Cardiac septum (tissue), 1 donor: ENCODE results near the gene CTTN. TPM values are rescaled to one million over a fixed set of nuclear protein-coding genes. Genes with fewer than 3 reads are reported as not detected.
"Not testable (repeated sequence)": the region's sequence is repeated elsewhere in the genome, so short reads cannot be mapped to it uniquely, and the experiment has no call there.

ENCODE experiments used
- DNase-seq: peaks from one replicate; pipeline ENCODE4 v3.0.0-alpha.2; 2020; ENCODE audit warnings: low spot score
- intact Hi-C: fragments of 100-400 bp; cut with DNase I; formaldehyde crosslinking; loops from one replicate; pipeline ENCODE4 v1.14.0; 2022
- total RNA-seq: library from RNA; stranded (reverse); fragmentation: NEBNext Ultra II Directional; extraction: Animal tissue kit (Norgen Biotek cat#: 25700); gene quantifications from one replicate; pipeline ENCODE4 v1.2.1, GENCODE V29; 2021
- donor health status: DM: no; HTN: no; CAD: no.

The CTTN gene
- total RNA-seq, 1 donor from 2014 or later = 171 TPM

DNA sequence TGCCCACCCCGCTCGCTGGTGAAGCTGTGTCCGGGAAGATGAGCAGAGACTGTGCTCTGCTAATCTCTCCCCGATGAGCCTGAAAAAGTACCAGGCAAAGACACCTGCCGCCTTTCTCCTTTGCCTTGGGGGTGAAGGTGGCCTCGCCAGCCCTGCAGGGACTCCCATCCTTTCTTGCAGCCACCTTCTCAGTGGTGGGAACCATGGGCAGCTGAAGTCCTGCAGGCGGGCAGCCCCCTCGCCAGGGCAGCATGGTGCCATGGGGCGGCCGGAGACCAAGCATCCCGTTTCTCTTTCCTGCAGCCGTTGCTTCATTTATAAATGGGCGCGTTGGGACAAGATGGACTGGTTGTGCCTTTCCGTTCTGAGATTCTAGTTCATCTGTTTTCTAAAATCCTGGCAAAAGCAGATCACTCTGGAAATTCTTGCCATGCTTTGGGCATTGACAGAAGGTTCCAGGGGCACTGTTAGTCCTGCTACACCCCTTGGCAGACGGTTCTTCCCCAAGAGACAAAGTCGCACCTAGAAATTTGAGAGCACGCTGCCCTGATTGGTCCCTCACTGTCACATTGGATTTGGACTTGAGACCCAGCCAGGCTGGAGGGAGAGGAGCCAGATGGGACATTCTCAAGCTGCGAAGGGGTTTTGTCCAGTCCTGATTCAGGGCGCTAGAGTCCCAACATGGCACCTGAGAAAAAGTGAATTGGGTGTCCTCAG, 7.5 kb downstream of the CTTN start:
- intact Hi-C loops = no loop called here
- no peak for DNase-seq

DNA sequence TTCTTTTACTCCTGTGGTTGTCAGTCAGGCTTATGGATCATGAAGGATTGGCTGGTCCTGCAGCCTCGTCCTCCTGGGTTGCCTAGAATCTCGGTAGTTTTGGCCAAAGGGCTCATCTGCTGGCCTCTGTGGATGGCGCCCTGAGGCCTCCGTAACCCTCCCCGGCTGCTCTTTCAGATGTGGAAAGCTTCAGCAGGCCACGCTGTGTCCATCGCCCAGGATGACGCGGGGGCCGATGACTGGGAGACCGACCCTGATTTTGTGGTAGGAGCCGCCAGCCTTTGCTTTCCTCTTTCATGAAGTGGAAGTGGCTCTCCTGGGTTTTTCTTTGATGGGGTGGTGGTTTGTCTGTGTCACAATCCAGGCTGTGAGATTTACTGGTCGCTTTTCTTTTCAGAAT, 8.8 kb downstream of the CTTN start:
- intact Hi-C loops = no loop called here
- no peak for DNase-seq

DNA sequence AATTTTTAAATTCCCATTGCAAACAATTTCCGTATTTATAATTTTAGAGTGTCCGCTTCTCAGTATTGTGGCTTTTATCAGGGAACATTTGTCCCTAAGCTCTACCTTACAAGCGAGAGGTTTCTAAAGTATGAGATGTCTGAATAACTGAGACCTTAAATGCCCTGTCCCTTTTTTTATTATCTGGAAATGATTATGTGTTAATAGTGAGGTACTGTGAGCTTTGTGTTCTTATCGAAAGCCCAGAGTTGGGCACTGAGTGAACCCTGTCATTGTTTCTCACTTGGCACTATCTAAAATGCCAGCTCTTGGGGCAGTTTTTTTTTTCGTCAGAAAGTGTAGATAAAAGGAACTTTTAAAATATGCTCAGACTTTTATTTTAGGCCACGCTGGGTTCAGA, 9.5 kb downstream of the CTTN start:
- no peak for DNase-seq
- intact Hi-C loops = no loop called here

DNA sequence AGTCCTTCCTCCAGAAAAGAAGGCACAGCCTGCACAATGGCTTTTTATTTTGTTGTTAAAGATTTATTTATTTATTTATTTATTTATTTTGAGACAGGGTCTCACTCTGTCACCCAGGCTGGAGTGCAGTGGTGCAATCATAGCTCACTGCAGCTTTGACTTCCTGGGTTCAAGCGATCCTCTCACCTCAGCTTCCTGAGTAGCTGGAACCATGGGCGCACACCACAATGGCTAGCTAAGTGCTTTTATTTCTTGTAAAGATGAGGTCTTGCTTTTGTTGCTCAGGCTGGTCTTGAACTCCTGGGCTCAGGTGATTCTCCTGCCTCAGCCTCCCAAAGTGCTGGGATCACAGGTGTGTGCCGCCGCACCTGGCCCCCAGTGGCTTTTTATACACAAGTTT, 10.0 kb downstream of the CTTN start:
- DNase-seq, intact Hi-C loops: not testable (repeated sequence)

DNA sequence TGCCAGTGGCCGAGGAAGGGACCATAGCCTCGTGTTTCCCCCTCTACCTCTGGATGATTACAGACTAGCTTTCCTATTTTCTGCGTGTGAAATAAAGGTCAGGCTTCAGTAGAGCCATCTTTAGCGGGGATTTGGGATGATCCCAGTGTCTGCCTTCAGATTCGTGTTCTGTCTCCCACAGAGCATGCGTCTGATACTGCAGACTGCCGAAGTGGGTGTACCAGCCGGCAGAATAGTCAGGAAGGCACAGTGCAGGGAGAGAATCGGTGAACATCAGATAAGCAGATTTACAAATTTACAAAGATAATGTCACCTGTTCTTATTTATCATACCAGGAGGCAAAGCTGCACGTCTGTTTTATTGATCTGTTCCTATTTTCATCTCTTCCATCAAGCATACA, 11.1 kb downstream of the CTTN start:
- no peak for DNase-seq
- intact Hi-C loops = no loop called here

DNA sequence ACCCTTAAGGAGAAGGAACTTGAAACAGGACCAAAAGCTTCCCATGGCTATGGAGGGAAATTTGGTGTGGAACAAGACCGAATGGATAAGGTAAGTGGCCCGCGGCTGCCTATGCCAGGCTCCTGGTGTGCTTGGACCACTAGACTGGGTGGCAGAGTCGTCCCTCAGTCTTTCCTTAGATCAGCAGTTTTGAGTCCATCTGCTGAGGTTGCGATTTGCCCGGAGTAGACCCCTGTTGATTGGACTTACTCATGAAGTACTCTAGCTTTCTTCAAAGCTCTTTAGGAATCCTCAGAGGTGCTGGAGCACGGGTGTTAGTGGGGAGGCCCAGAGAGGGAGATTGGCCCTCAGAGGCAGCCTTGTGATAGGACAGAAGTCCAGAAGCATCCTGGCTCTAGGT, 11.5 kb downstream of the CTTN start:
- DNase-seq = no peak
- intact Hi-C loops = no loop called here

DNA sequence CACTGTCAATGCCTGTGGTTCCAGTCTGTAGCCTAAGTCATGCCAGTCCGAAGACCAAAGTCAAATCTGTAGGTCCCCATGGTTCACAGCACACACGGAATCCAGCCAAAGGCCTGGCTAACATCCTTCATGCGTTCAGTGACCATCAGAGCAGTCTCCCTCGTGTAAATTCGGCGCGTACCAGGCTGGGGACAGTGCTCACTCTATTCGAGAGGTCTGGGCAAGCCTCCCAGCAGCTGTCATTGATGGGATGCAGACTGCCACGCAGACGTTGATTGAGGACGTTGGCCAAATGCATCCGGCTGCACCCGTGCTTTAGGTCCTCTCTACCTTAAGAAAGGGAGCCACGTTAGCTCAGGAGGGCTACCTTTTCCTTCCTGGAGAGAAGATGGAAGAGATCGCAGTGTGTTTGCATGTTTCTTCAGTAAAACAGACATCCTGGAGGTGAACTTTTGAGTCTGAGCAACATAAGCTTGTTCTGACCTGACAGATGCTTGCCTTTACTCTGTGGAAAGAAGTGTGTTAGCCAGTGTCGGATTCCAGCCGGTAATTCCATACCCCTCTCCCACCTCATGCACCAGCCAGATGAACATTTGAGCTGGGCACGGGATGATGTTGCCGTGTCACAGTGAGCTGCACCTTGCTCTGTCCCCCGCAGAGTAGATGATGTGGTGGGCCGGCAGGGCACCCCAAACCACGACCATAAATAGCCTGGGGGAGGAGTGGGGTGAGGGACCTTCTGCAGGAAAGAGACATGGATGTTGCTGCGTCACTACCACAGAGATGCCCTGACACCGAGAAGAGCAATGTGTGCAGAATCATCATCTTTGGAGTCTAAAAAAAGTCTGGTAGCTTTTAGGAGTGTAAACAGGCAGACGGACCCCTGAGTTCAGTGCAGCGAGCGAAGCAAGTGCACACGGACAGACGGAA, 12.2 kb downstream of the CTTN start:
- peak; percentile 89 for DNase-seq
- intact Hi-C loops = no loop called here

DNA sequence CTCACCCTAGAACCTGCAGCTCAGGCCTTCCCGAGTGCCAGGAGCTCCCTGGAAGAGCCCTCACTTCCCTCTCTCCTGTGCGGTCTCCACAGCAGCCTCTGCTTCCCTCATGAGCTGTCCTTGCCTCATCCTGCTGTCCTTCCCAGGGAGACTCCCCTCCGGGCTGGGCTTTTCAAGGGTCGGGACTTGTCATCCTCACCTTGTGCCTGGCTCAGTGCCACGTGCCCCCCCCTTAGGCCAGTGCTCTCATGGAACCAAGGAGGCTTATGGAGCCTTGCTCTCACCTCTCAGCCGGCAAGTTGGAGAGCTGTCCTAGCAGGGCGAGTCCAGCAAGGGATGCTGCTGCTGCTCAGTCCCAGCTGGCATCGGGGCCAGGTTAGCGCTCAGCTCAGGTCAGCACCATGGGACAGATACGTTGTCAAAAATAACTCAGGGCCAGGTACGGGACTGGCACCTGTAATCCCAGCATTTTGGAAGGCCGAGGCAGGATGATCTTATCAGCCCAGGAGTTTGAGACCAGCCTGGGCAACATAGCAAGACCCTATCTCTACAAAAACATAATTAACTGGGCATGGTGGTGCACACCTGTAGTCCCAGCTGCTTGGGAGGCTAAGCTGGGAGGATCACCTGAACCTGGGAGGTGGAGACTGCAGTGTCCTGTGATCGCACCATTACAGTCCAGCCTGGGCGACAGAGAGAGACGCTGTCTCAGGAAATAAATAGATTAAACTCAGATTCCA, 13.6 kb downstream of the CTTN start:
- intact Hi-C loops = no loop called here
- no peak for DNase-seq

DNA sequence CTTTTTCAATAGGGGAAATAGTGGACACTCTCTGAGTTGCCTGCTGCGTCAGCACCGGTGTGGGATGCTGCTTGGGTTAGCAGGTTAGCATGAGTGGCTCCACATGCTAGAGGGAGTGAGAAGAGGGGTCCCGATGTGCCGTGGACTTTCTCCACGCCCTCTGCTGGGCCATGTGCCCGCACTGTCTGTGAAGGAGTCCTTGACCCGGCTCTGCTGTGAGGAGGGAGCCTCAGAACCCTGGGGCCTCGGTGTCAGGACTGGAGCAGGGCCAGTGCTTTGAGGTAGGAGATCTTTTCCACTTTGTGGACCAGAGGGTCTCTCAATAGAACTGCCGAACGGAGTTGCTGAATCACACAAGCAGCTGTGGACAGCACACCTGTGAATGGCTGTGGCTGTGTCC, 14.8 kb downstream of the CTTN start:
- DNase-seq = no peak

DNA sequence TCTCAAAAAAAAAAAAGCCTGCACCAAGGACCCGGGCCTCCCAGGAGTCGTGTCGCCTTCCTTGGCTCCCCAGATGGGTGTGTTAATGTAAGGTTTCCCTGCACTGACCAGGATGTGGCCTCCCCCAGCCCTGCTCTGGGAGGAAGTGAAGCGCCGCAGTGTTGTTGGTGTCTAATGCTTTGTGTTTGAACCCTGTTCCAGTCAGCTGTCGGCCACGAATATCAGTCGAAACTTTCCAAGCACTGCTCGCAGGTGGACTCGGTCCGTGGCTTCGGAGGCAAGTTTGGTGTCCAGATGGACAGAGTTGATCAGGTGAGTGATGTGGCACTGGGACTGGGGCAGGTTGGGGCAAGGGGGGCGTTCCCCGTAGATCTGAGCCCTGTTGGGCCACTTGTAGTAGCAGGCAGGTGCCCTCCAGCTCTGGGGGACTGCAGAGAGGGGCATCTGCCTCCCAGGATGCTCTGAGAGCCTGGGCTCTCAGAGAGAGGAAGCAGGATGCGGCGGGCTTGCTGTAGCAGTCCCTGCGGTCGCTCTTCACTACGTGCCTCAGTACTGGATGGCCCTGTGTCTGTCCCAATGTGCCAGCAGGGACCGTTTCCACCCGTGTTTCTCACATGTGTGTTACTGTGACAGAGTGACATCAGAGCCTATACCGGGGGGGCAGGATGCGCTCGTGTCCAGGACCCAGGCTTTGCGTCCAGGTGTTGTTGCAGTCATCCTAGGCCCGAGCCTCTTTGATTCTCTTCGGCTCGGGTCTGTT, 16.2 kb downstream of the CTTN start:
- DNase-seq = no peak
- intact Hi-C loops = no loop called here

More for the DNA sequence above, 14.8 kb downstream of the CTTN start:
- intact Hi-C loops = no loop called here

DNA sequence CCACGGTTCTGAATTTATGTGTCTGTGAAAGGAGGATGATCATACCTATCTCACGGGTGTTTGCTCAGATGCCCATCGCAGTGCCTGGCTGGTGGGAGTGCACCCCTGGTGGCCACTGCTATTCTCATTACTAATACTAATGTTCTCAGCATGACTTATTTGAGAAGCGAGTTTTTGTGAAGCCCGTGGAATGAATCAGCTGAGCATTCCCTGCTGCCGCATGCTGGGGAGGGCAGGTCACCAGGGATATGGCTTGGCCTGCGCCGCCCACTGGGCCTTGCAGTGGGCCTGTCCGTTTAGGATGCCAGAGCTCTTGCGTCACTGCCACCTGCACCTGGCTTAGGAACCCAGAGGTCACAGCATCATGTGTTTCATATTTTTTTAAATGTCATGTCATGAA, 16.9 kb downstream of the CTTN start:
- intact Hi-C loops = no loop called here

DNA sequence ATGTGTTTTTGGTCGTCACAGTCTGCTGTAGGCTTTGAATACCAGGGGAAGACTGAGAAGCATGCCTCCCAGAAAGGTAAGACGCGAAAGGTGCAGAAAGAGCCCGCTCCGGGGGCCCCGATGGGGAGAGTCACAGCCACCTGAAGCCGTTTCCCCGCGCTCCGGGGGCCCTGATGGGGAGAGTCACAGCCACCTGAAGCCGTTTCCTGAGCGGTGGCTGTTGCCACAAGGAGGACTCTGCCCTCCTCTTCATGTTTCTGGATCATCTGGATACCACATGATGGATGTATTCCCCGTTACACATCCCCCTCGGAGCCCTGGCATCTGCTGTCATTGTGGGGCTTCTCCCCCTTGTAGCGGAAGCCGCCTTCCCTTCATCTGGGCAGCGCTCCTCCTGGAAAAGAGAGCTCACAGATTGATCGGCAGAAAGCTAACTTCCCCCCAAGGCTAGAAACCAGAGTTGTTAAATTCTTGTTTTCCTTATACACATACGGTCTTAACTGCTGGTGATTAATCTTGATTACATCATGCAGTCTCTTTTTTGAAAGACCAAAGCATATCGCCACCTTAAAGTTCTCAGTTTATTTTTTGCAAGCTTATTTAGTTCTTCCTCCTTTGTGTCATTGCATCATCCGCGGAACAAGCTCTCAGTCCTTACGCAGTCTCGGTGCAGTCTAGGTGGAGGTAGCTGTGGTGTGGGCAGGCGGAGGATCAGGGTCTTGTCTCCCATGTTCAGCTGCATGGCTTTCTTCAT, 17.5 kb downstream of the CTTN start:
- intact Hi-C loops = no loop called here
- DNase-seq = no peak

More for the DNA sequence above, 16.9 kb downstream of the CTTN start:
- DNase-seq = no peak

DNA sequence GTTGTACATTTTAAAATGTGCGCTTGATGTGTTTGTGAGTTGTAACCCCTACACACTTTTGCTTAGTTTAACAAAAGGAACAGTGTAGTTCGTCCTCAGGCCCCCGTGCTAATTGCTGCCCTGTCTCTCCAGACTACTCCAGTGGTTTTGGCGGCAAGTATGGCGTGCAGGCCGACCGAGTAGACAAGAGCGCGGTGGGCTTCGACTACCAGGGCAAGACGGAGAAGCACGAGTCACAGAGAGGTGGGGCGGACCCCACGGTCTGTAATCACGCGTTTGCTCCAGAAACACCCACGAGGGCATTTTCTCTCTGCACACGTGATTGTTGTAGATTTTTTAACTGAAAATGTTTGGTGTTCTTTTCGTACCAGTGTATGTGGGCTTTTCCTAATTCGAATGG, 18.6 kb downstream of the CTTN start:
- no peak for DNase-seq
- intact Hi-C loops = no loop called here

DNA sequence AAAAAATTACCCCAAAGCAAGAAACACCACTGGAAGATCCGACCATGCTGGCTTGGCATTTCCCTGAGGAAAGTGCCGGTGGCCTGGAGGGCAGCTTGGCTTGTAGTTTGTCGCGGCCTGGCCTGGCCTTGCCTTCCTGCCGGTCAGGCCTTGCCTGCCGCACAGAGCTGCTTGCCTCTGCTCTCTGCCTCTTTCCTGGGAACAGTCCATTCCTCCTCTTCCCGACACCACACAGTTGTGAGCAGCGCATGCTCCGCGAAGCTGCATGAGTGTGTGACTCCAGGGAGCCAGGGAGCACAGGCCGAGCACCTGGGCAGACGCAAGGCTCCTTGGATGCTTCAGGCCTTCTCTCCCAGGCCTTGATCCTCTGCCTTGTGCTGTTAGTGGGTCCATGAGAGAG, 19.8 kb downstream of the CTTN start:
- no peak for DNase-seq
- intact Hi-C loops = no loop called here

DNA sequence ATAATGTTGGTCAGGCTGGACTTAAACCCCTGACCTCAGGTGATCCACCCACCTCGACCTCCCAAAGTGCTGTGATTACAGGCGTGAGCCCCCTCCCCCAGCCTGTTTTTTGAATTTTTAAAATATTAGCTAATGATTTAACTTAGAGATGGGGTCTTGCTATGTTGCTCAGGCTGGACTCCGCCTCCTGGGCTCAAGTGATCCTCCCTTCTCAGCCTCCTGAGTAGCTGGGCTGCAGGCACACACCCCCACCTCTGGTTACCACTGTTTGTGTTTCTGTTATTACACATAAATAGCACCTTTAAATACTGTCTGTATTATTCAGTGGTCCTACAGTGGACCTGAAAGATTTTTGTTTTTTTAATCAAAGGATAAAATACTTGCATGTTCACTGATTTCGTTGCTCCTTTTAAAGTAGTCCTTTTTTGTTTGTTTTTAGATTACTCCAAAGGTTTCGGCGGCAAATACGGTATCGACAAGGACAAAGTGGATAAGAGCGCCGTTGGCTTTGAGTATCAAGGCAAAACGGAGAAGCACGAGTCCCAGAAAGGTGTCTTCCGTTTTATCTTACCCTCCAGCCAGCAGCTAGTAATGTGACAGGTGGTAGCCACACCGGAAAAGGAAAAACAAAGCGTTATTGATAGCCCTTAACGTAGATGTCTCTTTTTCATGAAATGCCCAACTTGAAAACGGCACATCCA, 21.1 kb downstream of the CTTN start:
- intact Hi-C loops = no loop called here
- DNase-seq = no peak

DNA sequence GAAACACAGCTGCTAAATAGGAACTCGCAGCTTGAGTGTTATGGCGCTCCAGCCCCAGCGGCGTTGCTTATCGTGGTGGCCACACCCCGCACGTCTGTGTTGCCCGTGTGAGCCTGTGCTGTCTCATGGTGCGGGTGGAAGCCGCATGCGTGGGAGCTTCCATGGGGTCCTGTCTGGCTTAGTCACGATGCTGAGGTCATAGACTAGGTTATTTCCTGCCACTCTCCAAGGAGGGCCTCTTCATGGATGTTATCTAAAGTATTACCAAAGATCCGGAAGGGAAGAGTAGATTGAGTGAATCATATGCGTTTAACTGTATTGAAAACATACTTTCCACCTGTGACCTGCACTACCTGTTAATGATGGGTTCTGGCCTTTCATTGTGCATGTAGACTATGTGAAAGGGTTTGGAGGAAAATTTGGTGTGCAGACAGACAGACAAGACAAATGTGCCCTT, 21.7 kb downstream of the CTTN start:
- DNase-seq = no peak

DNA sequence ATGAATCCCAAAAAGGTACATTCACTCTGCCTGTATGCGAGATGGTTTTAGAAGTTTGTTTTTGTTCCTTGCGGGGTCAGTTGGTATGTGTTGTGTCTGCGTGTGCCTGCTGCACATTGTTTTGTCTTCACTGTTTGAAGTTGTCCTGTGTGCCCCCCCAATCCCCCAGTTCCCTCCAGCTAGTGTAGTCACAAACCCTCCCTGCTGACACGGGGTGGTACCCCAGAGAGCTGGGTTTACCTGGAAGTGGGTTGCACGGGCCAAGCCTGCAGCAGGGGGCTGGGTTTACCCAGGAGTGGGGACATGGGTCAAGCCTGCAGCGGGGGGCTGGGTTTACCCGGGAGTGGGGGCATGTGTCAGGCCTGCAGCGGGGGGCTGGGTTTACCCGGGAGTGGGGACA, 22.2 kb downstream of the CTTN start:
- no peak for DNase-seq
- intact Hi-C loops = no loop called here

More for the DNA sequence above, 21.7 kb downstream of the CTTN start:
- intact Hi-C loops = no loop called here

DNA sequence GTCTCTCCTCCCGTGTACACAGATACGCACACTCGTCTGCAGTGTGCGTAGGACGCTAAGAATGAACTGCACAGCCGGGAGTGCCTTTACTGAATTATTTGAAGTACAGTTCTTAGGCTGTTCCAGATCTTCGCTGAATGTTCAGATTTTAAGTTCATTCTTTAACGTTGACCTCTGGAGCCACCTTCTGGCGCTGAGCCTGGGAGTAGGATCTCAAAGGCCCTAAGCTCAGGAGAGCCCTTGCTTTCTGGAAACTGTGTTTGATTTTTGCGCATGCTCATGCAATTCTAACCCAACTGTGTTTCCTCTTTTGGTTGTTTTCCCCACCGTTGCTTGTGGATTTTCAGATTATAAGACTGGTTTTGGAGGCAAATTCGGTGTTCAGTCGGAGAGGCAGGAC, 22.8 kb downstream of the CTTN start:
- intact Hi-C loops = no loop called here
- no peak for DNase-seq
